UCSD-AML1 (cell line): Measurements from ENCODE around the gene RNF227.
A peak's percentile ranks its signal among the peaks of the same experiment; 100 is the strongest.
"Not testable (repeated sequence)": the region's sequence is repeated elsewhere in the genome, so short reads cannot be mapped to it uniquely, and the experiment has no call there.

ENCODE experiments used
- DNase-seq: peaks from one replicate; lab custom pipeline; 2025; ENCODE audit not compliant: unreplicated experiment; lab: John Stamatoyannopoulos, UW

The RNF227 gene

DNA sequence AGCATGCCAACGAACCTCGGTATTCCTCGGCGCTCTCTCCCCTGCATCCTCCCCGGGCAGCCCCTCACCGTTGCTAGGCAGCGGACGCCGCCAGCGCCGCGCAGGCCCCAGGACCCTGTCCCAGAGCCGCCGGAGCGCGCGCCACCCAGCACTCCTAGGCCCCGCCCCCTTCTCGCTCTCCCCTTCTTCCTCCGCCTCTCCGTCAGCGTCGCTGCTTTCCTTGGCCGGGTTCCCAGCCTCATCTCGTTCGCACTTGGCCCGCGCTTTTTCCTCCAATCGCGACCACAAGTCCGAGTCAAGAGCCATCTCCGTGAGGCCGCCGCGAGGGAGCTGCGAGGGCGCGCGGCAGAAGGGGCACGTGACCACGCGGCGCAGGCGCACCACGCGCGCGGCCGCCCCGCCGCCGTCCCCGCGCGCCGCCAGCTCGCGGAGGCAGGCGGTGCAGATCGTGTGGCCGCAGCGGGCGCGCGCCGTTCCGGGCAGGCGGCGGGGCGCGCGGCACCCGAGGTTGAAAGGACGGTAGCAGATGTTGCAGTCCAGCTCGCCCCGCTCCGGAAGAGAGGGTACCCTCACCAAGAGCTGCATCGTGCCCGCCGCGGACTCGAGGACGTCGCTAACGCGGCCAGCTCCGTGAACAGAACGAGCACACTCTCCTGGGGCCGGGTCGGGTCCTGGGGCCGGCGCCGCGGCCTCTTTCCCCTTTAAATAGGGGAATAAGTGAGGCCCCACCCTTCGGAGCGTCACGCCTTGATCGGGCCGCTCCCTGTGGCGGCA lies at the start of gene RNF227:
Gene RNF227 (minus strand): TSS at position 679 of the 774 bp plus-strand sequence. CDS start 94 bp downstream, at position 585.
- DNase-seq = peak; percentile 85

DNA sequence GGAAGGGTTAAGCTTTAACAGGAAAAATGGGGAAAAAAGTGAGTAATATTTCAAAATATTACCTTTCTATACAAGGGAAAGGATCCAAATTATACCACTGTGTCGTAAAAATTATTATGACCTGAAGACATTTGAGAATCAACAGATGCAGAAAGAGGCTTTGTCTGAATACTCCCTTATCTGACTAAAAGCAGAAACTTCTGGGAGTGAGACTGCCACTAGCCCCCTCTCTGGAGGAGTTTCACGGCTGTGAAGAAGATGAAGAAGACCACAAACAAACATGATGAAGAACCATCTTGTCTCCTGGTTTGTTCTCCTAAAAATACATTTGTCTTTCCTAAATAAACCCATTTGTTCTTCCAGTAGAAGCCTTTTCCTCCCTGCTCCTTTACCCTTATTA lies 45.3 kb upstream of the RNF227 start:
- no peak for DNase-seq

DNA sequence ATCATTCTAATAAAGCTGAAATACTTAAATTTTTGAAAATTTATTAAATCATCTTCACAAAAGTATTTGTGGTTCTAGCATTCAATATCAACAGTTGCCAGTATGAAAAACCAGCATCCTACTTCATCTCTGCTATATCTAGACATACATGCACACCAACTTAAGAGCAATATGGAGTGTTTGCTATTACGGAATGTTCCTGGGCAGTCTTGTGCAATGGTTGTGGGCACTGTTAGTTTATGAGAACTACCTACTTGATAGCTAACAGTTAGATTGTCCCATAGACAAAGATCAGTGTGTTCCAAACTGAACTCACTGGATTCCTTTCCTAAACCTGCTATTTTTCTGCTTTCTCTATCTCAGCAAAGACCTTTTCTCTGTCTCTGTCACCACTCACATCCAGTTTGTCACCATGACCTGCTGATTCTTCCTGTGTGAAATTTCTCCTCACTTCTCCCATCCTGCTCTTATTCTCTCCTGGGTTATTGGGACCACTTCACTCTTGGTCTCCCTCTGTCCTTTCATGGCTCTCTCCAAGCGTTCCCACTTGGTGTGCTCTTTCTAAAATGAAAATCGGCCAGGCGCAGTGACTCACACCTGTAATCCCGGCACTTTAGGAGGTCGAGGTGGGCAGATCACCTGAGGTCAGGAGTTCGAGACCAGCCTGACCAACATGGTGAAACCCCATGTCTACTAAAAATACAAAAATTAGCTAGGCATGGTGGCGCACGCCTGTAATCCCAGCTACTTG lies 43.6 kb upstream of the RNF227 start:
- DNase-seq = no peak

DNA sequence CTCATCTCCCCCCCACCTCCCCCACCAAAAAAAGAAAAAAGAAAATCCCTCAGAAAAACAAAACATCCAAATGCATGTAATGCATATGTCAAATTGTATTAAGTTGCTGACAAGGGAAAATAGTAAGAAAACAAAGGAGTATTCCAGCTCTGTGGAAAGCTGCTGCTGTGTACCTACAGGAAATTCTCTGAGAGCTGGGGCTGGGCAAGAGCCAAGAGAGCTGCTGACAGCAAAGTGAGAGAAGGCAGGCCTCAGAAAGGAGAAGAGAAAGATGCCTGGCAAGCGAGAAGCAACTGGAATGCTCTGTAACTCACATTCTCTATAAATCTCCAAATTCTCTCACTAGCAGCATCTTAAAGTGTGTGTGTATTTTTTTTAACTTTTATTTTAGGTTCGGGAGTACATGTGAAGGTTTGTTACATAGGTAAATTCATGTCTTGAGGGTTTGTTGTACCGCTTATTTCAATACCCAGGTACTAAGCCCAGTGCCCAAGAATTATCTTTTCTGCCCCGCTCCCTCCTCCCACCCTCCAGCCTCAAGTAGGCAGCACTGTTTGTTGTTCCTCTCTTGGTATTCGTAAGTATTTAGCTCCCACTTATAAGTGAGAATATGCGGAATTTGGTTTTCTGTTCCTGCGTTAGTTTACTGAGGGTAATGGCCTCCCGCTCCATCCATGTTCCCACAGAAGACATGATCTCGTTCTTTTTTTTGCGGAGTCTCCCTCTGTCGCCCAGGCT lies 40.3 kb upstream of the RNF227 start:
- no peak for DNase-seq

DNA sequence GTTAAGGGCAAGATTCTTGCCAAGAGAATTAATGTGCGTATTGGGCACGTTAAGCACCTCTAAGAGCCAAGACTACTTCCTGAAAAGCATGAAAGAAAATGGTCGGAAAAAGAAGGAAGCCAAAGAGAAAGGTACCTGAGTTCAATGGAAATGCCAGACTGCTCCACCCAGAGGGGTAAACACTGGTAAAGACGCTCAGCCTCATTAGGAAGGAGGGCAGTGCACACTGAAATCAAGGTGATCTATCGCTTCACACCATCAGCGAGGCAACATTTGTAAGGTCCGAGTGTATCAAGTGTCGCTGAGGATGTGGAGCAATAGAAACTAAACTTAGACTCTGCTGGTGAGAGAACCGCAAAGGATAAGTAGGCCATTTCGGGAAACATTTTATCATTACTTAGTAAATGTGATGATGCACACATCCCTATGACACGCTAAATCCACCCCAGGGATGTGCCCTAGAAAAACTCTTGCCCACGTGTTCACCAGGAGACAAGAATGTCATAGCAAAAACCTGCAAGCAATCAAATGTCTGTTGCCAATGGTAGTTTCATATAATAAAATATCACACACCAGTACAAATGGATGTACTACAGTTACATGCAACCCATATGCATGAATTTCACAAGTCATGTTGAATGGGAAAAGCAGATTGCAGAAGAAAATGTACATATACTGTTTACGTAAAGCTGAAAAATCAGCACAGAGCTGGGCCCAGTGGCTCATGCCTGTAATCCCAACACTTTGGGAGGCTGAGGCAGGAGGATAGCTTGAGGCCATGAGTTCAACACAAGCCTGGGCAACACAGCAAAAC lies 39.5 kb upstream of the RNF227 start:
- DNase-seq = no peak

DNA sequence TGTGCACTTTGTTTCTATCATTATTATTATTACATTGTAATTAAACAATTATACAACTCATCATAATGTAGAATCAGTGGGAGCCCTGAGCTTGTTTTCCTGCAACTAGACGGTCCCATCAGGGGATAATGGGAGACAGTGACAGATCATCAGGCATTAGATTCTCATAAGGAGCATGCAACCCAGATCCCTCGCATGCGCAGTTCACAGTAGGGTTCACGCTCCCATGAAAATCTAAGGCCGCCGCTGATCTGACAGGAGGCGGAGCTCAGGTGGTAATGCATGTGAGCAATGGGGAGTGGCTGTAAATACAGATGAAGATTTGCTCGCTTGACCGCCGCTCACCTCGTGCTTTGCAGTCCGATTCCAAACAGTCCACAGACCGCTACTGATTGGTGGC lies 37.2 kb upstream of the RNF227 start:
- DNase-seq = not testable (repeated sequence)

DNA sequence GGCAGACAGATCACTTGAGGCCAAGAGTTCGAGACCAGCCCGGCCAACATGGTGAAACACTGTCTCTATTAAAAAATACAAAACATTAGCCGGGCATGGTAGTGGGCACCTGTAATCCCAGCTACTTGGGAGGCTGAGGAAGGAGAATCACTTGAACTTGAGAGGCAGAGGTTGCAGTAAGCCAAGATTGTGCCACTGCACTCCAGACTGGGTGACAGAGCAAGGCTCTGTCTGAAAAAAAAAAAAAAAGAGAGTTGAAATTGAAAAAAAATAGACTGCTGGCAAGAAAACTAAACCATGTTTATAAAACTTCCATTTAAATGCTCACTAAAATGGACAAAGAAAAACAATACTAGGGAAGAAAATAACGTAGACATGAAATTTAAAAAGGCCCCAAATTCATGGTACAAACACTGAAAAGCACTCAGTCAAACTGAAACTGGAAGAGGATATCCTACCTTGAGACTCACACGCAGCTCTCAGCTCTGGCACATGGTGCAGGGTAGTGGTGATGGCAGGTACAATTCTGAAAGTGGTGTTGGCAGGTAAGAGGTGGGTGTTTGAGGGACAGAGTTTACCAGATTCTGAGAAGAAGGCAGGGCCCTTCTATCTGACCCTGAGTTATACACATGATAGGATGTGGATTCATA lies 35.2 kb upstream of the RNF227 start:
- no peak for DNase-seq

DNA sequence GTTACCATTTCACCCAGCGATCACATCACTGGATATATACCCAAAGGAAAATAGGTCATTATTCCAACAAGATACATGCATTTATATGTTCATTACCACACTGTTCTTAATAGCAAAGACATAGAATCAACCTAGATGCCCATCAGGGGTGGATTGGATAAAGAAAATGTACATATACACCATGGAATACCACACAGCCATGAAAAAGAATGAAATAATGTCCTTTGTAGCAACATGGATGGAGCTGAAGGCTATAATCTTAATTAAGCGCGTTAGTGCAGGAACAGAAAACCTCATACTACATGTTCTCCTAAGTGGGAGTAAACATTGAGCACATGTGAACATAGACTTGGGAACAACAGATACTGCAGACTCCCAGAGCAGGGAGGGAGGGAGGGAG lies 34.5 kb upstream of the RNF227 start:
- DNase-seq = no peak

DNA sequence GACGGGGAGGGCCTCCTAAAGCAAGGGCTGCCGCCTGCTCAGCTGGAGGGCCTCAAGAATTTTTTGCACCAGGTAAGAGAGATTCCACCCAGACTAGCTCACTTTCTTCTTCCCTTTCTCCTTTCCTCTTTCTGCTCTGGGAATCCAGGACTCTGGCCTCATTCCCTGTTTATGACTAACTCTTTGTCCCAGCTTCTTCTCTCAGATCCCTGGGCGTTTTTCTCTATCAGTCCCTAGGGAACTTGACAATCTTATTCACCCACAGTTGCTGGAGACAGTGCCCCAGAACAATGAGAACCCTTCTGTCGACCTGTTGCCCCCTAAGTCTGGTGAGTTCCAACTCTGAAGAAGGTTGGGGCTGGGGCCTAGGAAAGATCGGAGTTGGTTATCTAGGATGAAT lies 31.6 kb upstream of the RNF227 start:
- DNase-seq = no peak

DNA sequence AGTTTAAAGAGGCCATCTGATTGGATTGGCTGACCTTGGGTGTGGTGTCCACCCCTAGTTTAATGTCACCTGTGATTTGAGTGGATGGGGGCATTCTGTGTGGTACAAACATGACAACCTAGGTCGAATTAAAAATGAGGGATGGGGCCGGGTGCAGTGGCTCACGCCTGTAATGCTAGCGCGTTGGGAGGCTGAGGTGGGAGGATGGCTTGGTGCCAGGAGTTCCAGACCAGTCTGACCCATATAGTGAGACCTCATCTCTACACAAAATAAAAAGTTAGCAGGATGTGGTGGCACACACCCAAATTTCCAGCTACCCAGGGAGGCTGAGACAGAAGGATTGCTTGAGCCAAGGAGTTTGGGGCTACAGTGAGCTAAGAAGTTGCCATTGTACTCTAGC lies 30.4 kb upstream of the RNF227 start:
- DNase-seq = no peak

DNA sequence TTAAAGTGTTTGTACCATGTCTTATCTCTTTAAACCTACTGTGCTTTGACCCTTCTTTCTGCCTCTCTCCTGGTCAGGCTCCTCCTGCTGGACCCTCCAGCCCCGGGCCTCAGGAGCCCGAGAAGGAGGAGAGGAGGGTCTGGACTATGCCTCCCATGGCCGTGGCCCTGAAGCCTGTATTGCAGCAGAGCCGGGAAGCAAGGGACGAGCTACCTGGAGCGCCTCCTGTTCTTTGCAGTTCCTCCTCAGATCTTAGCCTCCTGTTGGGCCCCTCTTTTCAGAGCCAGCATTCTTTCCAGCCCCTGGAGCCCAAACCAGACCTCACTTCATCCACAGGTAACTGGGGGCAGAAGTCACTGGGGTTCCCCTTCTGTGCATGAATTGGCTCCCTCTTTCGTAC lies 29.6 kb upstream of the RNF227 start:
- DNase-seq = no peak

DNA sequence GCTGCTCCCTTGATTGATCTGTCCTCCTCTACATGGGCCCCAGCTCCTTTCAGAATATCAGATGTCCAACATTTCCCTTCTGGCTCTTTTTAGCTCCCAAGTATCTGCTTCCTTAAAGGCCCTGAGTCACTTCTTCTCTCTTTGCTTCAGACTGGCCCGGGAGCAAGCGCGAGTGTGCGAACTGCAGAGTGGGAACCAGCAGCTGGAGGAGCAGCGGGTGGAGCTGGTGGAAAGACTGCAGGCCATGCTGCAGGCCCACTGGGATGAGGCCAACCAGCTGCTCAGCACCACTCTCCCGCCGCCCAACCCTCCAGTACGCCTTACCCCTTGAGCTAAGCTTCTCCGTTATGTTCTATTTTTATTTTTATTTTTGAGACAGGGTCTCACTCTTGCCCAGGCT lies 28.2 kb upstream of the RNF227 start:
- DNase-seq = no peak

DNA sequence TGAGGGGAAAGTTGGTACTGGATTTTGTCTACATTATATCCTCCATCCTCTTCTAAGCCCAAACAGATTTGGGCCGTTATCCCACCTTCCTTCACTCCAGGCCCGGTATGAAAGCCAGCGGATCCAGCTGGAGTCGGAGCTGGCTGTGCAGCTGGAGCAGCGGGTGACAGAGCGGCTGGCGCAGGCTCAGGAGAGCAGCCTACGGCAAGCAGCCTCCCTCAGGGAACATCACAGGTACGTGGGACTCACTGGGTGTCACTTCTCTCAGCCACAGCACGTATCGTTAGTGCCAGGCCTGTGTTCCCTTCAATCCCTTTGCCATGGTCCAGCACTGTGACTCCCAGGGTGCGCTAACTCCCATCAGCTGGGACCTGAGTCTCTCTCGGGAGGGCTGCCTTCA lies 27.2 kb upstream of the RNF227 start:
- no peak for DNase-seq

DNA sequence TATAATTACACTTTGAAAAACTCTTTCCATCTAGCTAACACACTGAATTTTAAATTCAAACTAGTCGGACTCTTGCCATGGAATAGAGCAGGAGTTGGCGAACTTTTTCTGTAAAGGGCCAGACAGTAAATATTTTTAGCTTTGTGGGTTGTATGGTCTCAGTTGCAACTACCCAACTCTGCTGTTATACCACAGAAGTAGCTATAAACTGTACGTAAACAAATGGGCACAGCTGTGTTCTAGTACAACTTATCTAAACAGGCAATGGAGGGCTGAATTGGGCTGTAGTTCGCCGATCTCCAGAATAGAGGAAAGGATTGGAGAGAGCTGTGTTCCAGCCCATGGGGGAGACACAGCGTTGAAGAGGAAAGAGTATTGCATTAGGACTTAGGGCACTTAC lies 24.7 kb upstream of the RNF227 start:
- no peak for DNase-seq

DNA sequence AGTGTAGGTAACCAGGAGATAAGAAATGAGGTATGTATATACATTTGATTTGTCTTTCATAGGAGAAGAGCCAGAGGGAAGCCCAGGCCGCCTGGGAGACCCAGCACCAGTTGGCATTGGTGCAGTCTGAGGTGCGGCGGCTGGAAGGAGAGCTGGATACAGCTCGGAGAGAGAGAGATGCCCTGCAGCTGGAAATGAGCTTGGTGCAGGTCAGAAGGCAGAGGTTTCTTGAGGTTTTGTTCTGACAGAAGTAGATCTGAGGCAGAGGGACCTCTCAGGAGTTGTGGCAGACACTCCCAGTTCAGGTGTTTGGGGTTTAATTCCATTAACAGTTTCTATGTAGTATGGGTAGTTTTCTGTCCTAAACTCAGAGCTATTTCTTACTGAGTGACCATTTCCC lies 23.9 kb upstream of the RNF227 start:
- DNase-seq = no peak

DNA sequence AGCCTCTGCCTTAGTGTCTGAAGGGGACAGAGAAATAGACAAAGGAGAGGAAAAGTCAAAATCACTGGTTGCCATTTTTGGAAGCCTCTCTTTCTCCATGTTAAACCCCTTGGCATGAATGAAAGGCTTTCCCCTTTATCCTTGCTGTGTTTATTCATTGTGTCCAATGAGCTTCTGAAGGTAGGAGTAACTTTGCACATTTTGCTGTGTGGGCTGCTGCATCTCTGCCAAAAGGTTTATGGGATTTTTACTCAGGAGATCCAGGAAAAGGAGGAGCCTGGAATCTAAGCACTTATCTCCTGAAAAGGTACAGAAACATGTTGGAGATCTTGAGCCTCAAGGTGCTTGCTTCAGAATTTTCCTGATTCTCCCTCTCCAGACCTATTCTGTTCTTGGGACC lies 19.8 kb upstream of the RNF227 start:
- DNase-seq = no peak

DNA sequence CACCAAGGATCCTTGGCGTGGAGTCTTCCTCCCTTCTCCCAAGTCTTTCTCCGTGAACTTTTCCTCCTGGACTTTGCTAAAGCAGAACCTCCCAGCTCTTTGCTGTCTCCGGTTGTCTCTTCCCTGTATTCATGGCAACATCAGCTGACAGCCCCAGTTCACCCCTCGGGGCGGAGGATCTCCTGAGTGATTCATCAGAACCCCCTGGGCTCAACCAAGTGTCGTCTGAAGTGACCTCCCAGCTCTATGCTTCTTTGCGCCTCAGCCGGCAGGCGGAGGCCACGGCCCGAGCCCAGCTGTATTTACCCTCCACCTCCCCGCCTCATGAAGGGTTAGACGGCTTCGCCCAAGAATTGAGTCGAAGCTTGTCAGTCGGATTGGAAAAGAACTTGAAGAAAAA lies 16.9 kb upstream of the RNF227 start:
- peak; percentile 33 for DNase-seq

DNA sequence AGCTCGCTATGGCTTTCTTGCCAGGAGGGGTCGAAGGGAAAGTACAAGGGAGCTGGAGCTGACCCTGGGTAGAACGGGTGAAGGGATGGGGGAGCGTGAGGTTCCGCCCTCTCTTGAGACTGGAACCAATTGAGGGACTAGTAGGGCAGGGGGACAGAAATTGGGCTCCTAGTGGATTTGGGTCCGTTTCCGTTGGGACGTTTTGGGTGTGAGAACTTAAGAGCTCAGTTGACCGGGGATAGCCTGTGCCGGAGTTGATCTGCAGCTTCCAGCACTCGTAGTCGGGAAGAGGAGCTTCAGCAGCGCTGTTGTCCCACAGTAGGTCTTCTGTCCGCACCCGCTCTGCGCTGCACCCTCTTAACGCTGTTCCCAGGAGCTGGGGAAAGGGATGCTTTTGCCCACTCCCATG lies 16.4 kb upstream of the RNF227 start:
- DNase-seq = no peak

DNA sequence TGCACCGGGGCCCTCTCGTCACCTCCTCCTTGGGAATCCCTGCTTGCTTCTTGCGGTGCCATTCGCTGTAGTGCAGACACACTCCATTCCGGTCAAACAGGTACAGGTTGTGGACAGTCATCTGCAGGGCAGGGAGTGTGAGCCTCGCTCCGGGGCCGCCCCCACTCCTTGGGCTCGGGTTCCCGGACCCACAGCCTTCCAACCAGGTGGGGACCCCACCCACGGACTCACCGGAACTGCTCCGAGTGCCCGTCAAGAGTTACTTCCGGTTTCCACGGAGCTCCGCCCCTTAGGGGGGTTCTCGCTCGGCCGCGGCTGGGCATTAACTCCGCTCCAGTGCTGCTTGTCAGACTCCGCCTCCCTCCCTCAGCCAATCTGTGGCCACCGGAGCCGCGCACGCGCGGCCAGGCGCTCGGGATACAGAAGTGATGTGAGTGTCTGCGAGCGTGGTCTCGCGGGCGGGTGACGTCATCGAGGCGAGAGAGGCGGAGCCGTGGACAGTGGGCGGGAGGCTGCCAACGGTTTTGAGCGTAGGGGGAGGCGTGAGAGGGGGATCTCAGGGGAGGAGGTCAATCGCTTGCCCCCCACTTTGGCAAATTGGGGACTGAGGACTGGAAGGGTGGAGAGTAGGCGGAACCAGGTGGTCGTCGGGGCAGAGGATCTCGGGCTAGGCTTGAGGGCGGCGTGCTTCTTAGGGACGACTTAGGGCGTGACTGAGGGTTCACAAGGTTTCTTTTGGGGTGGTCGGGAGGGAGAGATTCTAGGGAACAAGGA lies 15.8 kb upstream of the RNF227 start, which contains the start of the genes CNTROB and TRAPPC1:
Gene CNTROB (plus strand): TSS at position 498 of the 774 bp plus-strand sequence. CDS start 874 bp downstream, outside the sequence.
Gene TRAPPC1 (minus strand): TSS at position 238 of the 774 bp plus-strand sequence. CDS start 117 bp downstream, at position 121.
- peak; percentile 99 for DNase-seq
